NOMO-1 treated with DMSO at 0.1 percent for 48 hours (cell line): ENCODE measurements around the gene PRR9.

Source experiments
- DNase-seq: peaks from one replicate; lab custom pipeline; 2025; ENCODE audit not compliant: unreplicated experiment; lab: John Stamatoyannopoulos, UW

The PRR9 gene

DNA sequence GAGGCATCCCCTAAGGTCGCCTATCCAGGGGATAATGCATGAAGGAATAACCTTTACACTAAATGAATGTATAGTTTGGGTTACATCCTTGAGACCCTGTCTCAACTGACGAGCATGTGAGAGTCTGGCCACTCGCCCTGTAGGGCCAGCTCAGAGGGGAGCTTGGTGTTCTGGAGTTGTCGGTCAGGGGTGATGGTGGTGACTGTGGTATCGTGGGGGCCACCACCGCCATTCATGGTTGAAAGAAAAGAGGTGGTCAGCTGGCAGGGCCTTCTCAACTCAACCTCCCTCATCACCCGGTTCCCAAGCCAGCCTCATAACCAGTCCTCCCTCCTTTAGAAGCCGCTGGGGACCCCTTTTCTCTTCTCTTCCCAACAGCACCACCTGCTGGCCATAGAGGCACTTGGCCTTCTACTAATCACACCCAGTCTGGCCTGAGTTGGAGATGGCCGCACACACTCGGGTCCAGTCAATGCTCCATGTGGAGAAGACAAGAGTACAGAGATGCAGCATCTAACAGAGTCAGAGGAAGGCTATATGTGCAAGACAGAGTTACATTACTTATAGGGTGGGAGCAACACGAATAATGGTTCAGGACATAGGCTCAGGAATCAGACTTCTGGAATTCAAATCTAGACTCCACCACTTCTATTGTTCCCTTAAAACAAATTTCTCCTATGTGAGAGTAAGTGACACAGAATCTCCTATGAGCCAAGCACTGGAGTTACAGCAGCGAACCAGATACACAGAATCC is 11.9 kb downstream of the PRR9 start:
- peak; percentile 25 for DNase-seq

DNA sequence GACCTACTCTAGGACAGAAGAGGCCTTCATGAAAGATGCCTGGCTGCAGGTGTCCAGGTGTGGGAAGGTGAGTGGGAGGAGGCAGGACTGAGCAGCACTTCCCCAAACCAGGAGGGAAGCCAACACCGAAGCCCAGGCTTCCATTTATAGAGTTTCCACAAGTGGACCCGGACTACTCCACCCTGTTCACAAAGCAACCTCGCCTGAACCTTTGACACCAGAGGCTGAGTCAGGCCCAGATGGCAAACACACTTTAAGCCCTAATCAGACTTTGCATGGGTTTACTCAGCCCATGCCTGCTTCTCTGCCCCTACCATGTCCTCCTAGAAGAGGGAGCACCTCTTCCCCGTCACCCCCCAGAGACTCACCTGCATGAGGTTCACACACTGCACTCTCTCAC is 14.0 kb downstream of the PRR9 start:
- DNase-seq: no peak

DNA sequence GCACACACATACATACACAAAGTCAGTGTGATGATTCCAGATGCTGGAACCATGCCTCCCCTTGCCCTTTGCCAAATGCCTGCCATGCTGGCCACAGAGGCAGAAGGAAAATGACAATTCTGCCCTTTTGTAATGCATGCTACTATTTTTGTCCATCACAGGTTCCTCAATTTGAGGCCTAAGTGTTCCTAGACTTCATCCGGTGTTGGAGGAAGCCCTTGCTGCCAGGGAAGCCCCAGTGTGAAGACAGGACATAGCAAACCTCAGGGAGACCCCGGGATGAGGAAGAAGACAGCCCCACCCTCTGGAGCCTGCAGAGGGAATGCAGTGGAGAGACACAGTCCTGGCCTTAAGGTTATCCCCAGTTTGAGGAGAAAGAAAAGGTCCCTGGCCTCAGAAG is 14.4 kb downstream of the PRR9 start:
- DNase-seq: peak; percentile 60

DNA sequence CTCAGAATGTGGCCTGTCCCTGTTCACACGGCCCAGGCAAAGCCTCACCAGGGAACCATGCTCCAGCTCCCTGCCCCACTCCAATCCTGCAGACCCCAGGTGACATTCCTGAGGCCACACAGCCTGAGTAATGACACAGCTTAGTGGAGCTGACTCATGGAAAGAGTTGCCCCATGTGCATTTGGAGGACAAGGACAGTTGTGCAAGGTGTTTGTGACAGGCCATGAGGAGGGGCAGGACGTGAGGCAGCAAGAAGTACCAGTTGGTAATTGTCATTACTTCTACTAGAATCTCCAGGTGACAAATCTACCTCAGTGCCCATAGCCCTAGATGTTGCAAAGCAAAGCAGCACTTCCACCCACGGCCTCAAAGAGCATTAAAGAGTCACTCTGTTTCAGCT is 15.2 kb downstream of the PRR9 start:
- DNase-seq: peak; percentile 82

- DNase-seq: peak; percentile 76
Observed at GRCh38 chr1:153233448-153233847, 16.1 kb downstream of the PRR9 start.

DNA sequence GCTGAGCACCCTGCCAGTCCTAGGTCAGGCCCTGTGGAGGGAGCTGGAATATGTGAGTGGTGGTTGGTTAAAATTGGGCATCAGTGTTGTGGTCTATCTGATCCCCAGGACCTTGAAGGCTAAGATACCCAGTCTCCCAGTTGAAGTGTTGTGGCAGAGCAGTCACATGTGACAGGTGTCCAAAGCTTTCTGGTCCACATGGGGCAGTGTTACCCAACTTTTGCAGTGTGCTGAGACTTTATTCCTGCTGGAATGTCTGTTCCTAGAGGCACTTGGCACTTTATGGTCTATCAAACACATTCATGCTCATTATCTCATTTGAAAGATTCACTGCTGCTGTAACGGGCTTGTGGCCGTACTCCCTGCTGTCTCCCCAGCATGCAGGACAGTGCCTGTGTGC is 21.1 kb downstream of the PRR9 start:
- DNase-seq: no peak

DNA sequence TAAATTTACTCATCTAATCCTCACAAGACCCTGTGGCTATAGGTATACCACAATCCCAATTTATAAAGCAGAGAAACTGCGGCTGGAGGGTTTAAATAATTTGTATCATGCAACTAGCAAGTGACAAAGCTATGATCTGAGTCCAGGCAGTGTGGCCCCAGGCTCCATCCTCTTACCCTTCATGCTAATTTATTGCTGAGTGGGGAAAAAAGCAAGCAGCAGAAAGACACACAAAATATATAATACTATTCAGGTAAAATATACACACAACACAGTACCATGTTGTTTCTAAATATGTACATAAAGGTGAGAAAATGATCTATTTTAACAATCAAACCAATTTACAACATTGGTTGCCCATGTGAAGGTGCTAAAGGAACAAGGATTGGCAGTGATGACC is 24.8 kb downstream of the PRR9 start:
- no peak for DNase-seq

- DNase-seq: no peak
Observed at GRCh38 chr1:153245466-153245865, 28.1 kb downstream of the PRR9 start.

DNA sequence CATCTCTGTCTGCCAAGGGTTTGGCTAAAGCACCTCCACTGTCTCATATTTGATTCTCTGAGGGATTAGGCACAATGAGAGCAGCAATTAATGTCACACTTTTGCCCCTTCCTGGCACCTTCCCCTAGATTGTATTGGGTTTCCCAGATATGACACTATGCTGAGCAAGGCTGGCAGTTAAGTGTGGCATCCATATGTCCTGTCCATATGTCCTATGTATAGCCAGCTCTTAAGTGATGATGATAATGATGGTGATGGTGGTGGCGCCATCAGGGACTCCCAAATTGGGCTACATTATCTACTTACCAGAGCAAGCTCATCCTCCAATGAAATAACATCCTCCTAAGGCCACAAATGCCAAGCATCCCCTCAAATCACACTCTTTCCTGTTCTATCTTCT is 28.6 kb downstream of the PRR9 start:
- no peak for DNase-seq

DNA sequence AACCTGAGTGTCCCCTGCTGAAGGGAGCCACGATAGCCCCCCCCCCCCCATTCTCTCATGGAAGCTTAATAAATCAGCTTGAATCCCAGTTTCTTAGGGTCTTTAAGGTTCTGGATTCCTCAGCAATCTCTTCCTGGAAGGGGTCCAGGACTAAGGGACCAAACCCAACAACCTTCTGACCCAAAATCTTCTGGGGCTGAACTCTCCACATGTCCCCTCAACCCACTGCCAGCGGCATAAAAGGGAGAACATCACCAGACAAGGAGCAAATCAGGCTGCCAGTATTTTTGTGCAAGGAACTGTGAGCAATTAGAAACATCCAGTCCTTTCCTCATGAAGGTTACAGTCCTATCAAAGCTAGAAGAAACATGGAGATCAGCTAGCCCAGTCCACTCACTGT is 29.4 kb downstream of the PRR9 start:
- no peak for DNase-seq

DNA sequence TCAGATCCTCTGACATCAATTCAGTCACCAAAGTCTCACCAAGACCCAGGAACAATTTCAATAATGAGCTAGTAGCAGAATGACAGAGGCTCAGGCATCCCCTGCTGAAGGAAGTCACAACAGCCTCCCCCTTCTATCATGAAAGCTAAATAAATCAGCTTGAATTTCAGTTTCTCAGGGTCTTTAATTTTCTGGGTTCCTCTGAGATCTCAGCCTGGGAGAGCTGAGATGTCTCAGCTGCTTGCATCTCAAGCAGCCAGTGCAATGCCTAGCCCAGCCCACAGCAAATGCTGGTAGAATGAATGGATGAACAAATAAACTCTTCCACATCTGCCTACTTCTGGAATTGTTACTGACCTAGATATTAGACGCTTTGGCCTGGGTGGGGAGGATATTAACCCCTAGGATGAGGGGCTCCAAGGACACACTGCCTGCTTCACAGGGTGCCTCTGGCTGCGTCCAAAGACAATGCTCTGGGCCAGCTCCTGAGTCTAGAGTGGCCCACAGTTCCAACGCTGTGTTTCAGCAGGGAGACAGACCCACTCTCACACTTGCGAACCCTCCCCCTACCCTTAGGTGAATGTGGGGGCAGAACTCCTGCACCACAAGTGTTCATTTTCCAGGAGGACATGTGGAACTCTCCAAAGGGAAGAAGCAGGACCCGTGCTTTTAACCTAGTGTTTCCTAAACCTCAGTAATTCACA is 30.9 kb downstream of the PRR9 start:
- DNase-seq: no peak

DNA sequence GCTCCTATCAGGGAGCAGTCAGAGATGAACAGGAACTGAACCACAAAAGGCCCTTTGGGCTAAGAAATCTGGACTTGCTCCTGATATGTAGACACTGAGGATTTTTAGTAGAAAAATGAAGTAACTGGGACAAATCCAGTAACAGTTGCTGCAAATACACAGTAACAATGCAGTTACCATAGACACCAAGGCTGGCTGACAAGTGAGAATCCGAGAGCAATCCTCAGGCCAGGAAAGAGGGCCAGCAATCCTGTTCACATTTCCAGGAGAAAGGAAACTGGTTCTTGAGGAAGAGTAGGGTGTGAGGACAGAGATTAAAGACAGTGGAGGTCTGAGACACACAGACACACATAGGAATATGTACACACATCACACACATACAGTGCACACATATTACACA is 32.8 kb downstream of the PRR9 start:
- DNase-seq: no peak

GRCh38 chr1:153251087-153251486 is 33.7 kb downstream of the PRR9 start:
- no peak for DNase-seq

GRCh38 chr1:153251562-153251961 is 34.2 kb downstream of the PRR9 start:
- DNase-seq: peak; percentile 20

DNA sequence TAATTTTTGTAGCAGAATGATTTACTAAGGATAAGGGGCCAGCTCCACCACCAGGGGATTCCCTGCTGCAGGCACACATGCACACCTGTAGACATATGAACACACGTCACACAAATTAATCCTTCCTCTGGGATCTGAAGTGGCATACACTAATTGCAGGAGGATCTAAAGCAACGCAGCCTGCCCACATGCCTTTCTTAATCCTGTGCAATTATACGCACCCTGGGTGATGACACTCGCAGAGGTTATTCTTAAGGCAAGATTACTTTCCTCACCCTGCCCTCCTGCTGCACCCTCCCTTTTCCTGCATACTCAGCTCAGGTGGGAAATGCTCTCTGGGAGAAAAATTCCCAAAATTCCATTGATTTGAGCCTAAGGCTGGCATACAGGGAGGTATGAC is 34.6 kb downstream of the PRR9 start:
- no peak for DNase-seq

GRCh38 chr1:153253076-153253475 is 35.7 kb downstream of the PRR9 start:
- DNase-seq: no peak

GRCh38 chr1:153253693-153254092 is 36.3 kb downstream of the PRR9 start:
- DNase-seq: no peak

DNA sequence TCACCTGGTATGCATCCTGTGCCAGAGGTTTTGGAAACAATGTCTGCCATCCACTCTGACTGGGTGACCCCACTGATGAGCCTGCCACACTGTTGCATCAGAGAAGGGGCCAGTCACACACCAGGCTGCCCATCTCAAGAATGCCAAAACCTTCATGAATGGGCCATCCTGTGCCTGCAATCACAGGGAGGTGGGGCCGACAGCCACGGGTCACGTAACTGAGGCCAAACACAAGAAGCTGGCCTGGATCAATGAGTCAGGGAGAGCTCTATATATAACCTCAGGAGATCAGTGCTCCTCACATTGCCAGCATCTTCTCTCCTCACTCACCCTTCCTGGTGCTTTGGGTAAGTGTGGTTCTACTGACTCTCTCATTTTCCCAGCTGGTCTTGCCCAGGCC is 42.0 kb downstream of the PRR9 start, which contains the start of gene LORICRIN:
LORICRIN (plus strand) TSS at position 301 of the 400 bp plus-strand sequence. CDS start 1,263 bp downstream, outside the sequence.
- no peak for DNase-seq

DNA sequence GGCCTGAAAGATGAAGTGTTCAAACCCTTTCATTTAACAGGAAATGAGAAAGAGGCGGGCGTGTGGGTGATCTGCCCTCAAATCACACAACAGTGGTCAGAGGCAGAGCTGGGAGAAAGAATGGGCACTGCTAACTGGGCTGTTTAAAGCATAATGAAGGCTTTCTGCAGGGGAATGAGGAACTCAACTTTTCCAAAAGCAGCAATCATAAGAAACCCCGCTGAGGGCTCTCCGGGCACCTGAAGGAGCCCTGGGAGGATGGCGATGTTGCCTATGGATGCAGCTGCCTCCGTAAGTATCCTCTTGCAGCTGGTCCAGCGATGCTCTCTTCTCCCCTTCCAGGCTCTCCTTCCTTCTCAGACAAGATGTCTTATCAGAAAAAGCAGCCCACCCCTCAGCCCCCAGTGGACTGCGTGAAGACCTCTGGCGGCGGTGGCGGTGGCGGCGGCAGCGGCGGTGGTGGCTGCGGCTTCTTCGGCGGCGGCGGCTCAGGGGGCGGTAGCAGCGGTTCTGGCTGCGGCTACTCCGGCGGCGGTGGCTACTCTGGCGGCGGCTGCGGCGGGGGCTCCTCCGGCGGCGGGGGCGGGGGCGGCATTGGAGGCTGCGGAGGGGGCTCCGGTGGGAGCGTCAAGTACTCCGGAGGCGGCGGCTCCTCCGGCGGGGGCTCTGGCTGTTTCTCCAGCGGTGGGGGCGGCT is 43.3 kb downstream of the PRR9 start:
- peak; percentile 33 for DNase-seq

GRCh38 chr1:153261281-153262069 is 44.1 kb downstream of the PRR9 start:
- DNase-seq: no peak

DNA sequence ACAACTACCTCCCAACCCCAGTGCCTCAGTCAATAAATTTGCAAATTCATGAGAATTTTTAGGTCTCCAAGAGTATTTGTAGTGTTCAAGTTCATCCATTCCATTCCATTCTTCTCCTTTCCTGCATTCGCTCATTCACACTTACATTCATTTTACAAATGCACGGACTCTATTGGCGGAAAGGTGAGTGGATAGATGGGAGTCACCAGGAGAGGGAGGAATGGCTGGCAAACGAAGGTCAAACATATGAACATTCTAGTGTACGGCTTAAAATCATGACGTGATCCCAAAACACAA is 44.6 kb downstream of the PRR9 start:
- no peak for DNase-seq
